HuH-7.5 (cell line): ENCODE data around the gene SRSF11.

ENCODE experiments used
- DNase-seq: peaks from one replicate; pipeline ENCODE4 v3.0.0; 2011; ENCODE audit warnings: low spot score

Gene SRSF11

GRCh38 chr1:70222716-70223235 is 1.6 kb downstream of the SRSF11 start:
- DNase-seq, result no peak

GRCh38 chr1:70224954-70225353 is 3.8 kb downstream of the SRSF11 start:
- no peak for DNase-seq

- DNase-seq, result no peak
These were observed 6.3 kb downstream of the SRSF11 start for GRCh38 chr1:70227439-70227838.

- no peak for DNase-seq
These were observed 7.5 kb downstream of the SRSF11 start for GRCh38 chr1:70228670-70229069.

GRCh38 chr1:70231475-70231874 is 10.3 kb downstream of the SRSF11 start:
- DNase-seq, result no peak

GRCh38 chr1:70234733-70235132 is 13.6 kb downstream of the SRSF11 start:
- DNase-seq, result no peak

GRCh38 chr1:70239940-70240339 is 18.8 kb downstream of the SRSF11 start:
- no peak for DNase-seq

- no peak for DNase-seq
These were observed 25.9 kb downstream of the SRSF11 start for GRCh38 chr1:70247122-70247521.

- DNase-seq, result no peak
These were observed 26.6 kb downstream of the SRSF11 start for GRCh38 chr1:70247768-70248167.

- DNase-seq, result no peak
These were observed 27.5 kb downstream of the SRSF11 start for GRCh38 chr1:70248729-70249128.

GRCh38 chr1:70256664-70257063 is 35.5 kb downstream of the SRSF11 start:
- DNase-seq, result no peak

GRCh38 chr1:70264839-70265238 is 43.7 kb downstream of the SRSF11 start:
- DNase-seq, result no peak

GRCh38 chr1:70265946-70266345 is 44.8 kb downstream of the SRSF11 start:
- DNase-seq, result no peak

- no peak for DNase-seq
These were observed 56.7 kb downstream of the SRSF11 start for GRCh38 chr1:70277875-70278274.

GRCh38 chr1:70278710-70279109 is 57.5 kb downstream of the SRSF11 start:
- no peak for DNase-seq

GRCh38 chr1:70284366-70284765 is 63.2 kb downstream of the SRSF11 start:
- no peak for DNase-seq

GRCh38 chr1:70286453-70286852 is 65.3 kb downstream of the SRSF11 start:
- no peak for DNase-seq

GRCh38 chr1:70288166-70288565 is 67.0 kb downstream of the SRSF11 start:
- DNase-seq, result no peak

- DNase-seq, result no peak
These were observed 69.0 kb downstream of the SRSF11 start for GRCh38 chr1:70290218-70290617.

GRCh38 chr1:70293186-70293843 is 72.1 kb downstream of the SRSF11 start:
- DNase-seq, result no peak

- no peak for DNase-seq
These were observed 74.6 kb downstream of the SRSF11 start for GRCh38 chr1:70295749-70296148.

- no peak for DNase-seq
These were observed 78.3 kb downstream of the SRSF11 start for GRCh38 chr1:70299472-70299871.
